ENCODE measurements around the gene DRC7.
"Not testable (repeated sequence)": the region's sequence is repeated elsewhere in the genome, so short reads cannot be mapped to it uniquely, and the experiment has no call there.

The DRC7 gene

DNA sequence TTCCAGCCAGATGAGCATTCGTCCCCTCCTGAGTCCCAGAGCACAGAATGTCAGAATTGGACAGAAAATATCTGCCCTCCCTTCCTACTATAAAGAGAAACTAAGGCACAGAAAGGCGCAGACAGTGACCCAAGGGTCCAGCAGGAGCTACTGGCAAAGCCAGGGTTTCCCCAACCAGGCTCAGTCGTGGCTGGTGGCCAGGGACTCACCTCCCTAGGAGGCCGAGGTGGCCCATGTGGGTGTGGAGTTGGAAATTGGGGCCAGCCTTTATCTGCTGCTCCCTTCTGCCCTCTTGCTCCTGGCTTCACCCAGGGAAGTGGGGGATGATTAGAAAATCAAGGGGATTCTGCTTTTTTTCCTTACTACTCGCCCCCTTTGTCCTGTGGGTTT, 1.1 kb downstream of the DRC7 start:
- DNase-seq: no peak

DNA sequence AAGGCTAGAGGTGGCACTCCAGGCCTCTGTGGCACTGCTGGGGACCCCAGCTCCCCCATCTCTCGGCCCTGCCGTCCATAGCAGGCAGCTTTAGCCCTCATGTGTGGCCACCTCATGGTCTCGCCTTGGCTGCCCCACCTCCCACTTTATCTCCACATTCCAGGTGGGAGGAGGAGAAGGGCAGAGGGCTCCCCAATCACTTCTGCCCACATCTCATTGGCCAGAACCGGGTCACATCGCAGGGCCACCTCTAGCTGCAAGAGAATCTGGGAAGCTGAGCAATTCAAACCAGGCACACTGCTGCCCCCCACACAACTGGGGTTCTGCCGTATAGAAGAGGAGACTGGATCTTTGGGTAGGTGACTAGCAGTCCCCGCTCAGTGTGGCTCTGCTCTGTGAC, 1.6 kb downstream of the DRC7 start:
- DNase-seq: no peak

GRCh38 chr16:57697896-57698537, 3.4 kb downstream of the DRC7 start:
- no peak for DNase-seq

- no peak for DNase-seq
Observed at GRCh38 chr16:57698812-57699405, 4.3 kb downstream of the DRC7 start.

- no peak for DNase-seq
Observed at GRCh38 chr16:57699481-57699880, 4.9 kb downstream of the DRC7 start.

- DNase-seq: no peak
Observed at GRCh38 chr16:57699899-57700298, 5.3 kb downstream of the DRC7 start.

GRCh38 chr16:57700781-57701551, 6.4 kb downstream of the DRC7 start:
- no peak for DNase-seq

- DNase-seq: no peak
Observed at GRCh38 chr16:57701759-57702371, 7.3 kb downstream of the DRC7 start.

- no peak for DNase-seq
Observed at GRCh38 chr16:57703416-57704010, 8.9 kb downstream of the DRC7 start.

GRCh38 chr16:57704011-57704904, 9.7 kb downstream of the DRC7 start:
- DNase-seq: no peak

DNA sequence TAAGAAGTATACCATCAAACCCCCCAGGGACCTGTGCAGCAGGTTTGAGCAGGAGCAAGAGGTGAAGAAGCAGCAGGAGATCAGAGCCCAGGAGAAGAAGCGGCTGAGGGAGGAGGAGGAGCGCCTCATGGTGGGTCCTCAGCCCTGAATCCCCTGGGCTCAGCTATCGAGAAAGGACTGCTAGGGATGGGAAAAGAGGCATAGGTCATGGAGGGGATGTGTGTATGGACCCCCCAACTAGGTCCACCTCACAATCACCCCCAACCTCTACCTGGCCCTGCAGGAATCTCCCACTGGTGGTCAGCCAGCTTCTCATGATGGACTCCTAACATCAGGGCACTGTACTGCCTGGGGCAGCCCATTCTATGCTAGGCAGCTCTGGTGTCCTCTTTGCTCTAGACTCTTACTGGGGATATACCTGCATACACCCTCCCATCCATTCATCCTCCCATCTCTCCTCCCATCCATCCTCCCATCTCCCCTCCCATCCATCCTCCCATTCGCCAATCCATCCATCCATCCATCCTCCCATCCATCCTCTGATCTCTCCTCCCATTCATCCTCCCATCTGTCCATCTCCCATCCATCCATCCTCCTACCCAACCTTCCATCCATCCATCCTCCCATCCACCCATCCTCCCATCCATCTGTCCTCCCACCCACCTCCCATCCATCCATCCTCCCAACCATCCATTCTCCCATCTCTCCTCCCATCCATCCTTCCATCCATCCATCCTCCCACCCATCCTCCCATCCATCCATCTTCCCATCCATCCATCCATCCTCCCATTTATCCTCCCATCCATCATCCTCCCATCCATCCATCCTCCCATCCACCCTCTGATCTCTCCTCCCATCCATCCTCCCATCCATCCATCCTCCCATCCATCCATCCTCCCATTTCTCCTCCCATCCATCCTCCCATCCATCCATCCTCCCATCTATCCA, 10.6 kb downstream of the DRC7 start:
- DNase-seq: no peak

GRCh38 chr16:57706717-57707116, 12.1 kb downstream of the DRC7 start:
- DNase-seq: no peak

DNA sequence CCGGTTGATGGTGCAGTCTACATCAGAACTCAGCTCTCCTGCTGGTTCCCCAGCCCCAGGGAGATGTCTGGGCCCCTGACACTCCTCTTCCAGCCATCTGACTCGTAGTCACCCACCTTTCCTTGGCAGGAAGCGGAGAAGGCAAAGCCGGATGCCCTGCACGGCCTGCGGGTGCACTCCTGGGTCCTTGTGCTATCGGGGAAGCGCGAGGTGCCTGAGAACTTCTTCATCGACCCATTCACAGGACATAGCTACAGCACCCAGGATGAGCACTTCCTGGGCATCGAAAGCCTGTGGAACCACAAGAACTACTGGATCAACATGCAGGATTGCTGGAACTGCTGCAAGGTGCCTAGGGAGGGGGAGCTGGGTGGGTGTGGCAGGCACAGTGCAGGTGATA, 12.7 kb downstream of the DRC7 start:
- no peak for DNase-seq

DNA sequence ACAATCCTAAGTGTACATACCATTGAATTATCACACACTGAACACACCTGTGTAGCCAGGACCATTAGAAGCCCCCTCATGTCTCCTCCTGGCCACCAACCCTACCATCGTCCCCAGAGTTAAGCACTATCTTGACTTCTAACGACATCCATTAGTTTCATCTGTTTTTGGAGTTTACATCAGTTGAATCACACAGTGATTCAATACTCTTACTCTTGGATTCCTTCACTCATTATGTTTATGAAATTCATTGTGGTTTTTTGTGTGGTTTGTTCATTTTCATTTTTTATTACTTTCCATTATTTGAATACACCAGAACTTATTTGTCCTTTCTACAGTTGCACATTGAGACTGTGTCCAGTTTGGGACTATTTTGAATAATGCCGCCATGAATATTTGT, 13.6 kb downstream of the DRC7 start:
- no peak for DNase-seq

GRCh38 chr16:57709663-57710062, 15.1 kb downstream of the DRC7 start:
- no peak for DNase-seq

DNA sequence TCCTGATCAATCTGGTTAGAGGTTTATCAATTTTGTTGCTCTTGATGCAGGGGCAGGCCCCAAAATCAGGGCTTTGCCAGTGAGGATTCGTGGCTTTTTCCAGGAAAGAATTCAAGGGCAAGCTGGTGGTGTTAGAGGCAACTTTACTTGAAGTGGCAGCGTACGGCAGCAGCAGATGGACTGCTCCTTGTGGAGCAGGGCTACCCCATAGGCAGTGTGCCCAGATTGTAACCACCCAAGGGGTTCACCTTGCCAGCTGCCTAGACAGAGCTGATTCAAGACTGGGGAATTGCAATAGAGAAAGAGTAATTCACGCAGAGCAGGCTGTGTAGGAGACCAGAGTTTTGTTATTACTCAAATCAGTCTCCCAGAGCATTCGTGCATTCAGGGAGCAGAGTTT, 16.7 kb downstream of the DRC7 start:
- no peak for DNase-seq

- DNase-seq: no peak
Observed at GRCh38 chr16:57711993-57712392, 17.4 kb downstream of the DRC7 start.

DNA sequence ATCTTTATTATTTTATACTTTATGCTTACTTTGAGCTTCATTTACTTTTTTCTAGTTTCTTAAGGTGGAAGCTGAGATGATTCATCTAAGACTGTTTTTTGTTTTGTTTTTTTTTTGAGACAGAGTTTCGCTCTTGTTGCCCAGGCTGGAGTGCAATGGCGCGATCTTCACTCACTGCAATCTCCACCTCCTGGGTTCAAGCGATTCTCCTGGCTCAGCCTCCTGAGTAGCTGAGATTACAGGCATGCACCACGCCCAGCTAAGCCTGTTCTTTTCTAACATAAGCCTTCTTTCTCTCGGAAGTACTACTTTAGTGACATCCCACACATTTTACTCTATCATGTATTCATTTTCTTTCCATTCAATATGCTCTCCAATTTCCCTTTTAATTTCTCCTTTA, 18.0 kb downstream of the DRC7 start:
- not testable (repeated sequence) for DNase-seq

DNA sequence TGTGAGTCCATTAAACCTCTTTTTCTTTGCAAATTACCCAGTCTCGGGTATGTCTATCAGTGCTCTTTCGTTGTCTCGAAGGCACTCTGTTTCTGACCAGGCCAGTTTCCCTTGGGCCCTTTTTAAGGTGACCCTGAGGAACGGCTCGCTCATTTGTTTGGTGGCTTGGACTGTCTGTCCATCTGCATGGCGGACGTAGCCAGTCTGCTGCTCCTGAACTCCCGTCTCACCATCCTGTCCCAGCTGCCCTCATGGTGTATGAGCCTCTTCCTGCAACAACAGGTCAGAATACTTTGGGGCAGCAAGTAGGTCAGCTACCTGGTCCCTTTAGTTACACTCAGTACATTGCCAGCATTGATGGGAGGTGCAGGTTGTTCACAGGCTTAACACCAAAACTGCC, 19.0 kb downstream of the DRC7 start:
- DNase-seq: no peak

GRCh38 chr16:57714047-57714446, 19.4 kb downstream of the DRC7 start:
- DNase-seq: no peak

DNA sequence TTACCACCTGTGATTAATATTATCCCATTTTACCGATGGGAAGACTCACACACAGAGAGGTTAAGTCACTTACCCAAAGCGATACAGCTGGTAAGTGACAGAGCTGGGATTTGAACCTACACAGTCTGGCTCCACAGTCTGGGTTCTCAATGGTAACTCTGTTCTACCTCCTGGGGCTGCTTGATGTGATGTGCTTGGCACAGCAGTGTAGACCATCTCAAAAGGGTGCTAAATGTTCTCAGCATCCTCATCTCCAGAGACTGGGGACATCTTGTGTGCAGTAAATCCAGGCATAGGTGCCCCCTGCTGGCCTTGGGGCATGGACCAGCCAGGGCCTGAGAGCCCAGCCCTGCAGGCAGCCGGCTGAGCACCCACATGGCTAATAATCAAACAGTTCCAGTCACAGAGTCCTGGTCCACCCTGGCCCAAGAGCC, 25.6 kb downstream of the DRC7 start:
- DNase-seq: peak; percentile 78
